ENCODE data around the gene SNRNP25.
"Not testable (repeated sequence)": the region's sequence is repeated elsewhere in the genome, so short reads cannot be mapped to it uniquely, and the experiment has no call there.

The SNRNP25 gene

GRCh38 chr16:45454-45853 lies 8.2 kb upstream of the SNRNP25 start:
- POLR2A ChIA-PET (ENCODE audit: low non-redundant PET): no interaction called here
- no peak for TF ChIP-seq CTCF (conservative IDR thresholded peaks at IDR 0.05; ENCODE audit: low read depth)
- no peak for DNase-seq (ENCODE audit: low spot score)
- no peak overlapping the region for H3K27ac ChIP-seq
- CTCF ChIA-PET: interaction anchor here (0.6 to 0.7 kb wide), 2 partner anchors 190 to 450 kb away, joined by 3 to 5 read pairs; no protein-coding TSS in a partner anchor

GRCh38 chr16:46510-46909 lies 7.1 kb upstream of the SNRNP25 start:
- H3K27ac ChIP-seq; CTCF ChIA-PET; POLR2A ChIA-PET (ENCODE audit: low non-redundant PET); DNase-seq (ENCODE audit: low spot score): not testable (repeated sequence)

GRCh38 chr16:47234-47633 lies 6.4 kb upstream of the SNRNP25 start:
- no peak for DNase-seq (ENCODE audit: low spot score)
- CTCF ChIA-PET: no interaction called here
- H3K27ac ChIP-seq: no peak overlapping the region
- POLR2A ChIA-PET (ENCODE audit: low non-redundant PET): no interaction called here
- no peak for TF ChIP-seq CTCF (conservative IDR thresholded peaks at IDR 0.05; ENCODE audit: low read depth)

GRCh38 chr16:50769-51591 lies 2.6 kb upstream of the SNRNP25 start:
- POLR2A ChIA-PET (ENCODE audit: low non-redundant PET): no interaction called here
- CTCF ChIA-PET: no interaction called here
- DNase-seq (ENCODE audit: low spot score): no peak
- TF ChIP-seq CTCF (conservative IDR thresholded peaks at IDR 0.05; ENCODE audit: low read depth): no peak
- no peak overlapping the region for H3K27ac ChIP-seq

- no peak for TF ChIP-seq CTCF (conservative IDR thresholded peaks at IDR 0.05; ENCODE audit: low read depth)
- peak overlapping the region; percentile 87 for H3K27ac ChIP-seq
- no peak for DNase-seq (ENCODE audit: low spot score)
- POLR2A ChIA-PET (ENCODE audit: low non-redundant PET): no interaction called here
- CTCF ChIA-PET: no interaction called here
Measured at GRCh38 chr16:54237-54581, 581 bp downstream of the SNRNP25 start.

- CTCF ChIA-PET: interaction anchor here (0.7 to 1.9 kb wide), 3 partner anchors 10 to 112 kb away, joined by 3 to 10 read pairs (median 5); no protein-coding TSS in a partner anchor
- TF ChIP-seq CTCF (conservative IDR thresholded peaks at IDR 0.05; ENCODE audit: low read depth): no peak
- peak overlapping the region; percentile 37 for H3K27ac ChIP-seq
- POLR2A ChIA-PET (ENCODE audit: low non-redundant PET): no interaction called here
- no peak for DNase-seq (ENCODE audit: low spot score)
Measured at GRCh38 chr16:55571-56136, 2.0 kb downstream of the SNRNP25 start.
